ENCODE results near the gene UCK2. TPM values are rescaled to one million over a fixed set of nuclear protein-coding genes. Genes with fewer than 3 reads are reported as not detected.

Gene UCK2
- total RNA-seq, 1 donor from 2014 or later, result 59.3 TPM

GRCh38 chr1:165903672-165904071, 76.3 kb downstream of the UCK2 start:
- Mint-ChIP-seq H3K4me3 (no peak overlapping the region), H3K4me1 (ENCODE audit: unreplicated experiment) (peaks cover 16% of the 10 kb centered on the region), H3K36me3 (peaks cover 11% of the 10 kb centered on the region), H3K27me3 (no peaks in the 10 kb centered on the region), H3K27ac (no peak overlapping the region), H3K9me3 (no peaks in the 10 kb centered on the region)
- DNase-seq (ENCODE audit: extremely low spot score, unreplicated experiment), result no peak
- TF ChIP-seq, protein P1, sequence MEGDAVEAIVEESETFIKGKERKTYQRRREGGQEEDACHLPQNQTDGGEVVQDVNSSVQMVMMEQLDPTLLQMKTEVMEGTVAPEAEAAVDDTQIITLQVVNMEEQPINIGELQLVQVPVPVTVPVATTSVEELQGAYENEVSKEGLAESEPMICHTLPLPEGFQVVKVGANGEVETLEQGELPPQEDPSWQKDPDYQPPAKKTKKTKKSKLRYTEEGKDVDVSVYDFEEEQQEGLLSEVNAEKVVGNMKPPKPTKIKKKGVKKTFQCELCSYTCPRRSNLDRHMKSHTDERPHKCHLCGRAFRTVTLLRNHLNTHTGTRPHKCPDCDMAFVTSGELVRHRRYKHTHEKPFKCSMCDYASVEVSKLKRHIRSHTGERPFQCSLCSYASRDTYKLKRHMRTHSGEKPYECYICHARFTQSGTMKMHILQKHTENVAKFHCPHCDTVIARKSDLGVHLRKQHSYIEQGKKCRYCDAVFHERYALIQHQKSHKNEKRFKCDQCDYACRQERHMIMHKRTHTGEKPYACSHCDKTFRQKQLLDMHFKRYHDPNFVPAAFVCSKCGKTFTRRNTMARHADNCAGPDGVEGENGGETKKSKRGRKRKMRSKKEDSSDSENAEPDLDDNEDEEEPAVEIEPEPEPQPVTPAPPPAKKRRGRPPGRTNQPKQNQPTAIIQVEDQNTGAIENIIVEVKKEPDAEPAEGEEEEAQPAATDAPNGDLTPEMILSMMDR (conservative IDR thresholded peaks at IDR 0.05), result no peak

DNA sequence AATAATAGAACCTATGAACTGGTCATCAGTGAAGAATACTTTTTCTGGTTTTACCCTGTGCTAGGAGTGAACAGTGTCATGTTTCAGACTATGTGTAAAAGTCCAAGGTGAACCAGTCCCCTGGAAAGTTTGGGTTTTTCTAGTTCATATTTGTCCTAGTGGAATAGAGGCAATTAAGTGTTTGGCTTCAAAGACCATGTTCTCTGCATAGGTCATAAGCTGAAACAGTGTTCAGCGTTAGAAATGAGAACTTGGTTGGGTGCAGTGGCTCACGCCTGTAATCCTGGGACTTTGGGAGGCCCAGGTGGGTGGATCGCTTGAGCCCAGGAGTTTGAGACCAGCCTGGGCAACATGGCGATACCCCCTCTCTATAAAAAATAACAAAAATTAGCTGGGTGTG, 77.5 kb downstream of the UCK2 start:
- Mint-ChIP-seq H3K27me3 (no peaks in the 10 kb centered on the region), H3K4me1 (ENCODE audit: unreplicated experiment) (peaks cover 11% of the 10 kb centered on the region), H3K36me3 (peaks cover 12% of the 10 kb centered on the region), H3K4me3 (no peak overlapping the region), H3K27ac (no peak overlapping the region), H3K9me3 (no peaks in the 10 kb centered on the region)
- DNase-seq (ENCODE audit: extremely low spot score, unreplicated experiment), result no peak
- TF ChIP-seq, protein P1 (conservative IDR thresholded peaks at IDR 0.05), result no peak

GRCh38 chr1:165905853-165906252, 78.4 kb downstream of the UCK2 start:
- TF ChIP-seq, protein P1 (conservative IDR thresholded peaks at IDR 0.05), result no peak
- Mint-ChIP-seq H3K9me3 (no peaks in the 10 kb centered on the region), H3K4me3 (no peak overlapping the region), H3K27ac (no peak overlapping the region), H3K4me1 (ENCODE audit: unreplicated experiment) (peaks cover 1% of the 10 kb centered on the region), H3K27me3 (no peaks in the 10 kb centered on the region), H3K36me3 (peaks cover 16% of the 10 kb centered on the region)
- DNase-seq (ENCODE audit: extremely low spot score, unreplicated experiment), result no peak

DNA sequence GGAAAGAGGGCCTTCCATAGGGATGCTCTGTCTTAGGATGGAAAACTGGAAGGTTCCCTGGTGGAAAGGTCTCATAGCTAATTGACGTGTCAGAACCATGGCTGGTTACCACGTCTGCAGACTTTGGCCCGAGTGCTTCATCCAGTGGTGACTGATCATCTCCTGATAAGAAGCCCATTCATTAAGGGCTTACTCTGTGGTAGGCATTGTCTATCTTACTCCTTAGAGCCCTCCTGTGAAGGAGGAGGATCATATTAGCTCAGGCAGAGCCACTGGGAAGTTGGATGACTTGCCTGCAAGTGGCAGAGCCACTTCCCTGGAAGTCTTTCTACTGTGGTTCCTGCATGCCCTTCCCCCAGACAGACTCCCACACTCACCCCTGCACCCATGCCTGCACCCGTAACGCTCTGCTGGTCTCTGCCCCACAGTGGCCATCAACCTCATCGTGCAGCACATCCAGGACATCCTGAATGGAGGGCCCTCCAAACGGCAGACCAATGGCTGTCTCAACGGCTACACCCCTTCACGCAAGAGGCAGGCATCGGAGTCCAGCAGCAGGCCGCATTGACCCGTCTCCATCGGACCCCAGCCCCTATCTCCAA, 79.9 kb downstream of the UCK2 start:
- TF ChIP-seq, protein P1 (conservative IDR thresholded peaks at IDR 0.05), result no peak
- no peak overlapping the region for H3K27ac Mint-ChIP-seq
- no peaks in the 10 kb centered on the region for H3K27me3 Mint-ChIP-seq
- no peak overlapping the region for H3K4me3 Mint-ChIP-seq
- no peaks in the 10 kb centered on the region for H3K4me1 Mint-ChIP-seq (ENCODE audit: unreplicated experiment)
- DNase-seq (ENCODE audit: extremely low spot score, unreplicated experiment), result no peak
- H3K36me3 Mint-ChIP-seq, result peaks cover 16% of the 10 kb centered on the region
- no peaks in the 10 kb centered on the region for H3K9me3 Mint-ChIP-seq

- H3K4me1 Mint-ChIP-seq (ENCODE audit: unreplicated experiment), result no peaks in the 10 kb centered on the region
- DNase-seq (ENCODE audit: extremely low spot score, unreplicated experiment), result no peak
- TF ChIP-seq, protein P1 (conservative IDR thresholded peaks at IDR 0.05), result no peak
- no peak overlapping the region for H3K4me3 Mint-ChIP-seq
- peak overlapping the region; percentile 64 for H3K27ac Mint-ChIP-seq
- no peaks in the 10 kb centered on the region for H3K9me3 Mint-ChIP-seq
- H3K36me3 Mint-ChIP-seq, result peaks cover 10% of the 10 kb centered on the region
- H3K27me3 Mint-ChIP-seq, result no peaks in the 10 kb centered on the region
Measured at GRCh38 chr1:165910764-165911421, 83.5 kb downstream of the UCK2 start.

Measured in type B pancreatic cell (in vitro differentiated cells).